Colonic mucosa (tissue), 4 donors: ENCODE data around the gene YBX2. TPM values are rescaled to one million over a fixed set of nuclear protein-coding genes. Genes with fewer than 3 reads are reported as not detected.

Source experiments
- DNase-seq: peaks from one replicate; pipeline ENCODE4 v3.0.0-alpha.2; 2020
- H3K27ac ChIP-seq: fragments of 200-600 bp; one replicate; pipeline ENCODE4 v1.8.0; 2021
- H3K27me3 ChIP-seq: fragments of 200-600 bp; one replicate; pipeline ENCODE4 v1.8.0; 2021
- H3K36me3 ChIP-seq: fragments of 200-600 bp; one replicate; pipeline ENCODE4 v1.8.0; 2021
- H3K4me1 ChIP-seq: fragments of 200-600 bp; one replicate; pipeline ENCODE4 v1.8.0; 2021; ENCODE audit warnings: mild to moderate bottlenecking
- H3K4me3 ChIP-seq: fragments of 200-600 bp; one replicate; pipeline ENCODE4 v1.8.0; 2021
- H3K9ac ChIP-seq, 2 donors: one replicate each; pipeline ENCODE4 v1.7.0; 2013; ENCODE audit warnings: control low read depth in 2 of 2, low read depth in 2 of 2, low read length in 2 of 2
- H3K9me3 ChIP-seq: fragments of 200-600 bp; one replicate; pipeline ENCODE4 v1.8.0; 2021
- intact Hi-C: fragments of 100-400 bp; cut with DNase I; formaldehyde crosslinking; loops from one replicate; pipeline ENCODE4 v1.14.1; 2022
- total RNA-seq, 2 donors: library from RNA; stranded (reverse); fragmentation: NEBNext Ultra II Directional in 1 of 2; extraction: Animal tissue kit (Norgen Biotek cat#: 25700) in 1 of 2; gene quantifications; one replicate each; pipeline ENCODE4 v1.2.1, GENCODE V29; 2021
- TF ChIP-seq, protein P1 (sequence below): fragments of 200-600 bp; IDR thresholded peaks from one replicate; pipeline ENCODE4 v1.8.0; 2022; ENCODE audit warnings: antibody characterized with exemption, mild to moderate bottlenecking
- donor health status: healthy.
- donor health status: DM: no; HTN: no; CAD: no.
- donor health status: DM: no; HTN: no; CAD: no.

YBX2 gene
- total RNA-seq, 2 donors from 2014 or later: 22.1 to 40.4 TPM

DNA sequence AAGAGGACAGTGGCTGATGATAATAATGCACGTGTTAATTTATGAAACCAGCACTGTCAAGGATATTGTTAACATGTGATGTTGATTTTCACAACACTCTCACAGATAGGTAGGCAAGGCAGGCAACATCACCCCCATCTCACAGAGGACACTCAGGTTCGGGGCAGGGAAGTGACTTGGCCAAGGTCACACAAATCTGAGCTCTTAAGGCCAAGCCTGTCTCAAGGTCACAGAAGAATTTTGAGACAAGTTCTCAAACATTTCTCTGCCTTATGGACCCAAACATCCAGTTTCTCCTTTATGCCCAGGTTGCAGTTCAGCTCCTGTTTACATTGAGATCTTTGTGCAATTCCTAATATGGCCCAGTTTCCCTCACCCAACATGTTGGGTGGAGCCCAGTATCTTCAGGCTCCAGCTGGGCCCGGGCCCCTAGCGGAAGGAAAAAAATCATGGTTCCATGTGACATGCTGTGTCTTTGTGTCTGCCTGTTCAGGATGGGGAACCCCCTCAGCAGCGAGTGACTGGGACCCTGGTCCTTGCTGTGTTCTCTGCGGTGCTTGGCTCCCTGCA, 11.6 kb downstream of the YBX2 start:
- H3K27me3 ChIP-seq: peaks cover 8% of the 10 kb centered on the region
- TF ChIP-seq, protein P1, sequence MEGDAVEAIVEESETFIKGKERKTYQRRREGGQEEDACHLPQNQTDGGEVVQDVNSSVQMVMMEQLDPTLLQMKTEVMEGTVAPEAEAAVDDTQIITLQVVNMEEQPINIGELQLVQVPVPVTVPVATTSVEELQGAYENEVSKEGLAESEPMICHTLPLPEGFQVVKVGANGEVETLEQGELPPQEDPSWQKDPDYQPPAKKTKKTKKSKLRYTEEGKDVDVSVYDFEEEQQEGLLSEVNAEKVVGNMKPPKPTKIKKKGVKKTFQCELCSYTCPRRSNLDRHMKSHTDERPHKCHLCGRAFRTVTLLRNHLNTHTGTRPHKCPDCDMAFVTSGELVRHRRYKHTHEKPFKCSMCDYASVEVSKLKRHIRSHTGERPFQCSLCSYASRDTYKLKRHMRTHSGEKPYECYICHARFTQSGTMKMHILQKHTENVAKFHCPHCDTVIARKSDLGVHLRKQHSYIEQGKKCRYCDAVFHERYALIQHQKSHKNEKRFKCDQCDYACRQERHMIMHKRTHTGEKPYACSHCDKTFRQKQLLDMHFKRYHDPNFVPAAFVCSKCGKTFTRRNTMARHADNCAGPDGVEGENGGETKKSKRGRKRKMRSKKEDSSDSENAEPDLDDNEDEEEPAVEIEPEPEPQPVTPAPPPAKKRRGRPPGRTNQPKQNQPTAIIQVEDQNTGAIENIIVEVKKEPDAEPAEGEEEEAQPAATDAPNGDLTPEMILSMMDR: no peak
- no peaks in the 10 kb centered on the region for H3K9me3 ChIP-seq
- peak overlapping the region; percentile 39 for H3K4me3 ChIP-seq
- no peaks in the 10 kb centered on the region for H3K36me3 ChIP-seq
- intact Hi-C loops: no loop called here
- peak overlapping the region; percentile 58 to 89 for H3K9ac ChIP-seq
- peaks cover 14% of the 10 kb centered on the region for H3K4me1 ChIP-seq
- peak overlapping the region; percentile 3 for H3K27ac ChIP-seq
- no peak for DNase-seq

DNA sequence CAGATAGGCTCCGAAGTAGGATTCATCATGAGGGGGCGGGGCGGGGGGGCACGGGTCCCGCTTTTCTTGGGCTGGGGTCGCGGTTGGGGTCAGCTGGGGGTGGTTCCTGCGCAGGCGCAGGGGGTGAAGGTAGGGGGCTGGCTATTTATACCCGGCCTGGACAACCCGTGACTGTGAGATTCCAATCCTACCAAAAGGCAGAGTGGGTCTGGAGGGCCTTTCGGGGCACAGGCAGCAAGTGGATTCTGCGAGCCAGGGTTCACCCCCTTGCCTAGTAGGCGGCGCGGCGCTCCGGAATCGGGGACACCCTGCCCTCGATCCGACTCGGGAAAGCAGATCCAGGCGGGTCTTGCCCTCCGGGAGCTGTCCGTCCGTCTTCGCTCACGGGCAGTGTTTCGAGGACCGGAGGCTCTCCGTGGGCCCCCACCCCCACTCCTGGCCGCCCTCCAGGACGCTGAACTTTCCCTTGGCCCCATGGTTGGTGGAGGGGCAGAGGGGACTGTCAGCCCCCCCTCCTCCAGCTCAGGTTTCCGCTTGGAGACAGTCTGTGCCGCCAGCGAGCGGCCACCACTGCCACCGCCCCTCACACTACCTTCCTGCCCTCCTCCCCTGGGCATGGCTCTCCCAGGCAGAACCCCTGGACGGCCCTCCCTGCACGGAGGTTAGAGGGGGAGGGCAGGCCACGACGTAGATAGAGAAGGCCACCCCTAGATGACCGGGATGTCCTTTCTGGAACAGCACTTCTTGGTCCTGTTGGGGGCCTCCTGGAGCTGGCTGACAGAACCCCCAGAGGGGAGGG, 12.3 kb downstream of the YBX2 start:
- Histone ChIP-seq H3K4me1 (peaks cover 14% of the 10 kb centered on the region), H3K27me3 (peaks cover 8% of the 10 kb centered on the region), H3K36me3 (no peaks in the 10 kb centered on the region), H3K9me3 (no peaks in the 10 kb centered on the region), H3K9ac (peak overlapping the region; percentile 73 to 89), H3K27ac (peak overlapping the region; percentile 3), H3K4me3 (peak overlapping the region; percentile 39)
- intact Hi-C loops: no loop called here
- TF ChIP-seq, protein P1: no peak
- peak; percentile 42 for DNase-seq

DNA sequence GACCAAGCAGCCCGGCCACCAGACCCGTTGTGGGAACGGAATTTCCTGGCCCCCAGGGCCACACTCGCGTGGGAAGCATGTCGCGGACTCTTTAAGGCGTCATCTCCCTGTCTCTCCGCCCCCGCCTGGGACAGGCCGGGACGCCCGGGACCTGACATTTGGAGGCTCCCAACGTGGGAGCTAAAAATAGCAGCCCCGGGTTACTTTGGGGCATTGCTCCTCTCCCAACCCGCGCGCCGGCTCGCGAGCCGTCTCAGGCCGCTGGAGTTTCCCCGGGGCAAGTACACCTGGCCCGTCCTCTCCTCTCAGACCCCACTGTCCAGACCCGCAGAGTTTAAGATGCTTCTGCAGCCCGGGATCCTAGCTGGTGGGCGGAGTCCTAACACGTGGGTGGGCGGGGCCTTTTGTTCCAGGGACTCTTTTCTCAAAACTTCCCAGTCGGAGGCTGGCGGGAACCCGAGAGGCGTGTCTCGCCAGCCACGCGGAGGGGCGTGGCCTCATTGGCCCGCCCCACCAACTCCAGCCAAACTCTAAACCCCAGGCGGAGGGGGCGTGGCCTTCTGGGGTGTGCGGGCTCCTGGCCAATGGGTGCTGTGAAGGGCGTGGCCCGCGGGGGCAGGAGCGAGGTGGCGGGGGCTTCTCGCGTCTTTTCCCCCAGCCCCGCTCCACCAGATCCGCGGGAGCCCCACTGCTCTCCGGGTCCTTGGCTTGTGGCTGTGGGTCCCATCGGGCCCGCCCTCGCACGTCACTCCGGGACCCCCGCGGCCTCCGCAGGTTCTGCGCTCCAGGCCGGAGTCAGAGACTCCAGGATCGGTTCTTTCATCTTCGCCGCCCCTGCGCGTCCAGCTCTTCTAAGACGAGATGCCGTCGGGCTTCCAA, 13.1 kb downstream of the YBX2 start, which contains the start of gene SLC2A4:
Gene SLC2A4 (plus strand): TSS at position 645 of the 879 bp plus-strand sequence. CDS start 217 bp downstream, at position 862.
- DNase-seq: peak; percentile 98
- H3K27me3 ChIP-seq: peaks cover 8% of the 10 kb centered on the region
- no peaks in the 10 kb centered on the region for H3K9me3 ChIP-seq
- peaks cover 14% of the 10 kb centered on the region for H3K4me1 ChIP-seq
- no peaks in the 10 kb centered on the region for H3K36me3 ChIP-seq
- intact Hi-C loops: no loop called here
- H3K27ac ChIP-seq: peak within 1 kb of the TSS; percentile 76
- H3K9ac ChIP-seq: peak within 1 kb of the TSS; percentile 73 to 89
- peak within 1 kb of the TSS; percentile 39 for H3K4me3 ChIP-seq
- TF ChIP-seq, protein P1: no peak

DNA sequence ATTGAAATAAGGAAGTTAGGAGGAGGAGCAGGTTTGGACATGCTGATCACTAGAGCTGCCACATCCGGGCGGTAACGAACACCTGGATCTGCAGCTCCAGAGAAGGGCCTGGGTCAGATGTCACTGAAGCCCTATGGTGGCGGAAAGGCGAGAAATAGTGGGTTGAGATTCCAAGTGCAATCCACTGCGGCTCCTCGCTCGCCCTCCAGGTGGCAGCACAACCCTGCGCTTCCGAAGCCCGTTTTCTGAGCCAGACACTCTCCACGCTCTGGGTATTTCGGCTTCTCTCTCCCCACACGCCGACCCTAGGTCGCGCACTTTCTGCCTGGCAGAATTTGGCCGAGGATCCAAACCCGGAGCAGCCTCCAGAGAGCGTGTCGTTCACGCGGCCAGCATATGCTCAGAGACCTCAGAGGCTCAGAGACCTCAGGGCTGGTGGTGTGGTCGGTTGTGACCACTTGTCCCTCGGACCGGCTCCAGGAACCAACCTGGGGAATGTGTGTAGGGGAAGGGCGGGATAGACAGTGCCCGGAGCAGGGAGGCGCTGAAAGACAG, 13.8 kb downstream of the YBX2 start:
- H3K9me3 ChIP-seq: no peaks in the 10 kb centered on the region
- H3K27me3 ChIP-seq: peaks cover 8% of the 10 kb centered on the region
- peak overlapping the region; percentile 76 for H3K27ac ChIP-seq
- peak overlapping the region; percentile 57 to 89 for H3K9ac ChIP-seq
- peak overlapping the region; percentile 39 for H3K4me3 ChIP-seq
- H3K36me3 ChIP-seq: no peaks in the 10 kb centered on the region
- intact Hi-C loops: no loop called here
- peak; percentile 91 for DNase-seq
- peaks cover 14% of the 10 kb centered on the region for H3K4me1 ChIP-seq
- TF ChIP-seq, protein P1: peak; percentile 81

DNA sequence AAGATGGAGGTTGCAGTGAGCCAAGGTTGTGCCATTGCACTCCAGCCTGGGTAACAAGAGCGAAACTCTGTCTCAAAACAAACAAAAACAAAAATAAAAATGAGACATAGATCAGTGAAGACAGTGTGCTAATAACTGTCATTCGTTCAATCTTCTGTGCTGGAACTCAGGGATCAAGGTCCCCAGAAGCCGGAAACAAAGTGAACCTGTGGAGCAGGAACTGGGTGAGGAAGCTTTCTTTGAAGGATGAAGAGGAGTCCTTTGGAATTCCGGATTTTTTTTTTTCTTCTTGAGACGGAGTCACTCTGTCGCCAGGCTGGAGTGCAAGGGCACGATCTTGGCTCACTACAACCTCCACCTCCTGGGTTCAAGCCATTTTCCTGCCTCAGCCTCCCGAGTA, 15.0 kb downstream of the YBX2 start:
- intact Hi-C loops: no loop called here
- Histone ChIP-seq H3K4me1 (peaks cover 14% of the 10 kb centered on the region), H3K27ac (peak overlapping the region; percentile 76), H3K36me3 (no peaks in the 10 kb centered on the region), H3K9me3 (no peaks in the 10 kb centered on the region), H3K9ac (peak overlapping the region in 1 of 2 donors; percentile 89), H3K27me3 (peaks cover 8% of the 10 kb centered on the region), H3K4me3 (no peak overlapping the region)
- TF ChIP-seq, protein P1: no peak
- DNase-seq: peak; percentile 71
